NOMO-1 (cell line): ENCODE results near the gene PLA2G2D.
"Not testable (repeated sequence)": the region's sequence is repeated elsewhere in the genome, so short reads cannot be mapped to it uniquely, and the experiment has no call there.

Source experiments
- DNase-seq, 2 experiments: peaks; one replicate each; lab custom pipeline; 2025; ENCODE audit not compliant: unreplicated experiment in 2 of 2; lab: John Stamatoyannopoulos, UW

PLA2G2D gene

DNA sequence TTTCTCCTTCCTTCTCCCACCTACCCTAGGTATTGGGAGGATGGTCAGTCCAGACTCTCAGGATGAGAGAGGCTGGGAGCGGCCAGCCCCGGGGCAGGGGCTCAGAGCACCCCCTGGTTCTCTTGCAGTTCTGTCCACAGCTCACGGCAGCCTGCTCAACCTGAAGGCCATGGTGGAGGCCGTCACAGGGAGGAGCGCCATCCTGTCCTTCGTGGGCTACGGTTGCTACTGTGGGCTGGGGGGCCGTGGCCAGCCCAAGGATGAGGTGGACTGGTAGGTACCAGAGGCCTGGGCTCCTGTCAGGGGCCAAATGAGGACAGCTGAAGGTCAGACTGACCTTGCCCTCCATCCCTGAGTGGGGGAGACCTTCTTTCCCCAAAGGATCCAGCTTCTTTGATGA, 24.0 kb upstream of the PLA2G2D start:
- DNase-seq, result no peak

GRCh38 chr1:20142001-20142710, 22.8 kb upstream of the PLA2G2D start:
- no peak for DNase-seq

GRCh38 chr1:20141466-20141865, 22.1 kb upstream of the PLA2G2D start:
- no peak for DNase-seq

DNA sequence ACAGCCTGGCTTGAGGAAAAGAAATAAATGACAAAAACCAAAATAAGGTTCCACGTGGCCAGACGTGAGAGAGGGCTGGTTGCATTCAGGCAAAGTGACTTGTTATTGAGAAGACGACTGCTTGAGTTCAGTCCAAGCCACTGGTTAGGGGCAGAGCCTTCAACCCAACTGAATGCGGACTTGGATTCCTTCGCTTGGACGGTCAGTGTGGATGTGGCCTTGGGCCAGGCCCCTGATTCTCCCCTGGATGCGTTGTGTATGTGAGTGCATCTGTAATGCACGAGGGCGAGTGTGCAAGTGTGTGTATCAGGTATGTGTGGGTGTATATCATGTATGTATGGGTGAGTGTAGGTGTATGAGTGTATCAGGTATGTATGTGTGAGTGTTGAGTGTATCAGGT, 21.7 kb upstream of the PLA2G2D start:
- no peak for DNase-seq

- DNase-seq, result no peak
Measured at GRCh38 chr1:20139776-20140612, 20.7 kb upstream of the PLA2G2D start.

DNA sequence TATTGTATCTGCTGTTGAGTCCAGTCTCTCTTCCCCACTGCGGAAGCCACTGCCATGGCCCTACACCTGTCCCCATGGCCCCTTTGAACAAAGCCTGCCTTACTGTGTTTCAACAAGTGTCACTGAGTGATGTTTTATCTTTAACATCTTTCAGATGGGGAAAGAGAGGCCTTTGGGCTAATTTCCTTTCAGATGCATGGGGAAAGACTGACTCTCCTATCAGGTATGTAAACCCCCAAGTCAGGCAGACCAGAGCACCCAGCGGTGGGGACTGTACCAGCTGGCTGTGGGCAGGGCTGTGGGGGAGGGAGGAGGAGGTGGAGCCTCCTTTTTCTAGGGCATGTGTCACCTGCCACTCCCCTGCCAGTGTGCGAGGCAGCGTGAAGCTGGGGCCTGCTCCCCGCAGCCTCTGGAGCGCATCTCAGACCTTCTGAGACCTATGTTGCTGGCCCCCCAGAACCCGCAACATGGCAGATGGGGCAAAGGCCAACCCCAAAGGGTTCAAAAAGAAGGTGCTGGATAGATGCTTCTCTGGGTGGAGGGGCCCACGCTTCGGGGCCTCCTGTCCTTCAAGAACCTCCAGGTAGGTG, 19.7 kb upstream of the PLA2G2D start, which contains the start of gene PLA2G2F:
Gene PLA2G2F (plus strand): TSS at position 363 of the 590 bp plus-strand sequence. CDS start 105 bp downstream, at position 468.
- no peak for DNase-seq

DNA sequence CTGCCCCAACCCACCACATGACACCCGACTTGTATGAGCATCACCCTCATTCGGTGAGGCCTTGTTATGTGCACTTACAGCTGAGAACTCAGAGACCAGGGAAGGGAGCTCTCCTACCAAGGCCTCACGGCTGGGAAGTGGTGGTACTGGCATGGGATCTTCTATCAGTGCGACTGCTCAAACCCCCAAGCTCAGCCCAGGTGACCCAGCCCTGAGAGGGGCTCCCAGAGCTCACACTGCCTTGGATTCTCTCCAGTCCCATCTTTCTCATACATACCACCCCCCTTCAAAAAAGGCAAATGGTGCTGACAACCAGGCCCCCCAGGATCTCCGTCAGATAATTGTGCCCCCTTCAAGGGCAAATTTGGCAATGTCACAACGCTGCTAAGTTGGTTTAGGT, 19.0 kb upstream of the PLA2G2D start:
- no peak for DNase-seq

DNA sequence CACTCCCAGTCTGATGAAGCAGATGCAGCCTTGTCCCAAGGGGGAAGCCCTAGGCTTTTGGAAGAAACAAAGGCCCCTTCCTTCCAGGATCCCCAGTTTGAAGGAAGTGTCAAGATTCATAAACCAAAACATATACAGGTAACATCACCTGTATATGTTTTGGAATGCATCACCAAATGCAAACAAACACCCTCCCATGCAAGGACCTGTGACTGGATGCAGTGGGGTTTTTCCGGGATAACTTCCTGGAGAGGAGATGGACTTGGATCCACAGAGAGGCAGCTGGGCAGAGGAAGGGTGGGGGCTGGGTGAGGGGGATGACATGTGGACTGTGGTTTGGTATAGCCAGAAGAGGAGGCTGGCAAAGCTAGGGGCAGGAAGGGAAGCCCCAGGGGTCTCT, 18.3 kb upstream of the PLA2G2D start:
- DNase-seq, result no peak

DNA sequence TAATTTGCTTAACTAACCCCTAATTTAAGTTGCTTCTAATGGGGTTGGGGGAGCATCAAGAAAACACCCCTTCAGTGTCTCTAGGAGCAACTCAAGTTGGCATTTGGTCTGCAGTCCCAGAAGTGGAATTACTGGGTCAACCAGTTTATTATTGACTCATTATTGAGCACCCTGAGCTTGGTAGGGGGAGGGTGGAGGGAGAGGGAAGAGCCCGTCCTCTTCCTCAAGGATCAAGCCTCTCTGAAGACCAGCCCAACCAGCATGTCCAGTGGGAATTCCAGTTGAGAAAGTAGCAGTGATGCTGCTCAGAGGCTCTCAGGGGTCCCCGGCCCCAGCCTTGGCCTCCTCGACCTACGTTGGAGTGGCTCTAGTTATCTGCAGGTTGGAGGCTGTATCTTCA, 17.7 kb upstream of the PLA2G2D start:
- no peak for DNase-seq

- no peak for DNase-seq
Measured at GRCh38 chr1:20136249-20136648, 16.9 kb upstream of the PLA2G2D start.

GRCh38 chr1:20134995-20135394, 15.7 kb upstream of the PLA2G2D start:
- no peak for DNase-seq

GRCh38 chr1:20130518-20130917, 11.2 kb upstream of the PLA2G2D start:
- not testable (repeated sequence) for DNase-seq

DNA sequence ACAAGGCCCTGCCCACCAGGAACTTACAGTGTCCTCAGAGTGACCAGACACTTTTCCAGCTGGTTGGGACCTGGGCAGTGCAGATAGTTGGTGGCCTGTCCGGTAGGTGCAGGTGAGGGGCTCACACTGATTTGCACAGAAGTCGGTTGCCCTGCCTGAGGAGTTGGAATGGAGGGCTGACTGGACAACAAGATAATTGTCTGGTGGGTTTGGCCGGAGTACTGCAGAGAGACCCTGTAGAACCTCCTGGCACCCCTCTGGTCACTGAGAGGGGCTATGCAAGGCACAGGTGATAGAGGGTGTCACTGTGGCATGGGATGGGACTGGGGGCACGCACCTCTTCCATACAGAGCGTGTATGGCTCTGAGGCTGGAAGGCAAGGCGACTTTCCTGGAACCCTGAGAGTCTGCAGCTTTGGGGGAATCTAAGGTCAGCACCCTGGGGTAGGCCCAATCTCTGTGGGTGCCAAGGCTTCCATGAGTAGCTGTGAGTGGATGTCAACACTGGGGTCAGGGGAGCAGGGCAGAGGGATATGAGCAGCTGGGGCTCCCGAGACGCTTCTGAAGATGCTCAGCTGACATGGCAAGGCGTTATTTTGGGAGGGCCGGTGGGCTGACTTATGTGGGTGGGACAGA, 7.6 kb upstream of the PLA2G2D start:
- no peak for DNase-seq

GRCh38 chr1:20126041-20126805, 6.9 kb upstream of the PLA2G2D start:
- no peak for DNase-seq

- no peak for DNase-seq
Measured at GRCh38 chr1:20125100-20125499, 5.8 kb upstream of the PLA2G2D start.

DNA sequence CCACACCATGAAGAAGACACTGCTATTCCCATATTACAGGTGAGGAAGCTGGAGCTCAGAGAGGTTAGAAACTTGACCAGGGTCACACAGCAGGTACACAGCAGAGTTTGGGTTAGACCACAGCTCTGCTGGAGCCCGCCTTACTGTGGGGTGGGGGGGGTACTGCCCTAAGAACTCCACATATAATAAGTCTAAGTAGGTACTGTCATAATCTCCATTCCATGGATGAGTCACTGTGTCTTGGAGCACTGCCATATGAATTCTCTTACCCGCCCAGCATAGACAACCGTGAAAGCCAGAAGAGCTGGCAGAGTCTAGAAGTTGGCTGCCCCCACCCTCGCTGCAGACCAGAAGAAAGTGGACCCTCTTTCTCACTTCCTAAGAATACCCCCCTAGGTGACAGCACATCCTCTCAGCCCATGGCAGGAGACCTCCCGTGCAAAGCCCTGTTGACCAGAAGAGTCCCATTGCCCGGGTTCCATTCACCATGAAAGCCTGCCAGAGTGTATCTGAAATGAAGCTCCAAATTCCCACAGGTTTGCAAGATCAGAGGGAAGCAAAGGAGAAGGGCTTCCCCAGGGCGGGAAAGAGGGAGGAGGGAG, 5.2 kb upstream of the PLA2G2D start:
- DNase-seq, result no peak

DNA sequence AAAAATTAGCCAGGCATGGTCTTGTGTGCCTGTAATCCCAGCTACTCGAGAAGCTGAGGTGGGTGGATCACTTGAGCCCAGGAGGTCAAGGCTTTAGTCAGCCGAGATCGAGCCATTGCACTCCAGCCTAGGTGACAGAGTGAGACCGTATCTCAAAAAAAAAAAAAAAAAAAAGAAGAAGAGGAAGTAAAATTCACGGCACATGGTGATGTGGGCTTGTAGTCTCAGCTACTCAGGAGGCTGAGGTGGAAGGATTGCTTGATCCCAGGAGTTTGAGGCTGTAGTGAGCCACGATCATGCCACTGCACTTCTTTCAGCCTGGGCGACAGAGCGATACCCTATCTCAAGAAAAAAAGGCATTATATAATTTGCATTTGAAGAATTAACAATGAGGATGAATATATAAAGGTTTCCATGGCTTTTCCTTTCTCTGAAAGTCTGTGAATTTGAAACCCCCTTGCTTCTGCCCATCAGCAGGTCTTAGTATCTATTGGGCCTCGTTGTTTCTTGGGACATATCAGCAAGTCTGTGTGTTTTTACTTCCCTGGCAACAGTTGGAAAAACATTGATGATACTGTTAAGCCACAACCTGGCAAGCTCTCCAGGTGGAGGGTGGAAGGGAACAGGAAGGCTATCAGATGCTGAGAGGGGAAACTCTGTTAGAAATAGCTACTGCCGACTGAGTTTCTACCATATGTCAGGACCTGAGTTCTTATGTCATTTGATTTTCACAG, 4.6 kb upstream of the PLA2G2D start:
- DNase-seq, result peak in 1 of 2 experiments; percentile 9

DNA sequence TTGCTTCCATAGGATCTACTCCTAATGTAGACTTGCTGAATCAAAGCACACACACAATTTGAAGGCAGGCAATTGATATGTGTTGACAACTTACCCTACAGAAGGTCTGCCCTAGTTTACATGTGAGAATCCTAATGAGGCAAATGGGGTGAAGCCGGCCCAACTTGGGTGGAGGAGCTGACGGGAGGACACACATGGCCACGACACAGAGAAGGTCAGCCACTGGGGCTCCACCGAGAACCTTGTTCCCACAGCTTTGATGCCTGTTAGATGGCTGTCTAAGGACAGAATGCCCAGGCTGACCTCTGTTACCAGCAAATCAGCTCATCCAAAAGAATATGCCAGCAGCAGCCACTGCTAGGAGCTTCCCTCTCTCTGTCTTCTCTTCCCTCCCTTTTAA, 1.5 kb upstream of the PLA2G2D start:
- DNase-seq, result no peak

- no peak for DNase-seq
Measured at GRCh38 chr1:20117236-20117635, 2.1 kb downstream of the PLA2G2D start.
